AG04449 (cell line): ENCODE measurements around the gene NCAM1.

Experiments used
- CTCF ChIA-PET: fragments of 350-600 bp; formaldehyde crosslinking; extraction: SDS; loops from one replicate; lab custom pipeline; 2021; ENCODE audit warnings: antibody characterized with exemption; lab: Yijun Ruan, JAX
- POLR2A ChIA-PET: fragments of 400-600, 350-600 bp; formaldehyde crosslinking; extraction: SDS; loops from one replicate; lab custom pipeline; 2020; ENCODE audit warnings: antibody characterized with exemption, inconsistent platforms; lab: Yijun Ruan, JAX
- DNase-seq: peaks from one replicate; pipeline ENCODE4 v3.0.0-alpha.2; 2010; ENCODE audit warnings: low read depth, low spot score
- H3K4me3 ChIP-seq: 2 replicates; pipeline ENCODE4 v1.5.1; 2011; ENCODE audit warnings: low read depth, mild to moderate bottlenecking, control low read depth, low read length
- CTCF ChIP-seq: IDR thresholded peaks from one replicate; pipeline ENCODE4 v1.5.1; 2011; ENCODE audit warnings: mild to moderate bottlenecking, moderate library complexity, low read length, control low read depth, inconsistent platforms; ENCODE audit not compliant: insufficient read depth; ENCODE audit errors: missing control alignments

The NCAM1 gene

GRCh38 chr11:113138731-113139130, 177.5 kb downstream of the NCAM1 start:
- ChIA-PET CTCF (no interaction called here), POLR2A (no interaction called here)
- no peak for TF ChIP-seq CTCF
- H3K4me3 ChIP-seq, result no peak overlapping the region
- no peak for DNase-seq

GRCh38 chr11:113141010-113141409, 179.8 kb downstream of the NCAM1 start:
- no peak for DNase-seq
- no peak overlapping the region for H3K4me3 ChIP-seq
- no peak for TF ChIP-seq CTCF
- CTCF ChIA-PET, result no interaction called here
- POLR2A ChIA-PET, result no interaction called here

- ChIA-PET CTCF (no interaction called here), POLR2A (no interaction called here)
- no peak for DNase-seq
- no peak overlapping the region for H3K4me3 ChIP-seq
- TF ChIP-seq CTCF, result no peak
Observed at GRCh38 chr11:113142508-113142907, 181.3 kb downstream of the NCAM1 start.

GRCh38 chr11:113147249-113147648, 186.0 kb downstream of the NCAM1 start:
- CTCF ChIA-PET, result no interaction called here
- no peak for DNase-seq
- POLR2A ChIA-PET, result no interaction called here
- H3K4me3 ChIP-seq, result no peak overlapping the region
- no peak for TF ChIP-seq CTCF

- no peak for DNase-seq
- no peak for TF ChIP-seq CTCF
- CTCF ChIA-PET, result no interaction called here
- POLR2A ChIA-PET, result no interaction called here
- no peak overlapping the region for H3K4me3 ChIP-seq
Observed at GRCh38 chr11:113148076-113148475, 186.9 kb downstream of the NCAM1 start.

GRCh38 chr11:113148652-113149051, 187.4 kb downstream of the NCAM1 start:
- ChIA-PET CTCF (no interaction called here), POLR2A (no interaction called here)
- DNase-seq, result no peak
- no peak overlapping the region for H3K4me3 ChIP-seq
- TF ChIP-seq CTCF, result no peak
